Fibroblast of the conjunctiva (primary cell): ENCODE measurements around the gene FOXL1.

Experiments used
- DNase-seq: peaks from one replicate; pipeline ENCODE4 v3.0.0-alpha.2; 2010; ENCODE audit warnings: low read depth

FOXL1 gene

GRCh38 chr16:86549076-86549892, 29.1 kb upstream of the FOXL1 start:
- DNase-seq: no peak

- no peak for DNase-seq
These were observed 28.5 kb upstream of the FOXL1 start for GRCh38 chr16:86549893-86550190.

- DNase-seq: no peak
These were observed 28.1 kb upstream of the FOXL1 start for GRCh38 chr16:86550281-86550680.

- DNase-seq: no peak
These were observed 25.0 kb upstream of the FOXL1 start for GRCh38 chr16:86553356-86553755.

GRCh38 chr16:86554599-86554916, 23.8 kb upstream of the FOXL1 start:
- DNase-seq: no peak

- DNase-seq: peak; percentile 84
These were observed 23.2 kb upstream of the FOXL1 start, which contains the start of gene MTHFSD for GRCh38 chr16:86554917-86555703. MTHFSD (minus strand) TSS chr16:86555235; CDS start chr16:86555184, 51 bp downstream.

GRCh38 chr16:86555704-86556075, 22.7 kb upstream of the FOXL1 start:
- DNase-seq: no peak

GRCh38 chr16:86556576-86556975, 21.8 kb upstream of the FOXL1 start:
- no peak for DNase-seq

GRCh38 chr16:86557587-86557986, 20.8 kb upstream of the FOXL1 start:
- no peak for DNase-seq

- no peak for DNase-seq
These were observed 19.8 kb upstream of the FOXL1 start for GRCh38 chr16:86558355-86559193.

GRCh38 chr16:86559802-86560305, 18.5 kb upstream of the FOXL1 start:
- DNase-seq: no peak

- no peak for DNase-seq
These were observed 16.0 kb upstream of the FOXL1 start for GRCh38 chr16:86562356-86562755.

- peak; percentile 84 for DNase-seq
These were observed 14.6 kb upstream of the FOXL1 start for GRCh38 chr16:86563469-86564345.

- no peak for DNase-seq
These were observed 13.1 kb upstream of the FOXL1 start for GRCh38 chr16:86565181-86565631.

GRCh38 chr16:86565644-86566511, 12.5 kb upstream of the FOXL1 start:
- DNase-seq: no peak

- DNase-seq: peak; percentile 89
These were observed 11.8 kb upstream of the FOXL1 start, which contains the start of gene FOXC2 for GRCh38 chr16:86566601-86566965. FOXC2 (plus strand) TSS chr16:86566829; CDS start chr16:86567336, 507 bp downstream.

GRCh38 chr16:86566966-86567700, 11.2 kb upstream of the FOXL1 start:
- no peak for DNase-seq

- DNase-seq: no peak
These were observed 10.4 kb upstream of the FOXL1 start for GRCh38 chr16:86567701-86568581.
